HS-27A (cell line): ENCODE data around the gene NCOA1.
"Not testable (repeated sequence)": the region's sequence is repeated elsewhere in the genome, so short reads cannot be mapped to it uniquely, and the experiment has no call there.

Experiments
- DNase-seq: peaks from one replicate; pipeline ENCODE4 v3.0.0-alpha.2; 2012; ENCODE audit warnings: low read depth, missing footprints

The NCOA1 gene

DNA sequence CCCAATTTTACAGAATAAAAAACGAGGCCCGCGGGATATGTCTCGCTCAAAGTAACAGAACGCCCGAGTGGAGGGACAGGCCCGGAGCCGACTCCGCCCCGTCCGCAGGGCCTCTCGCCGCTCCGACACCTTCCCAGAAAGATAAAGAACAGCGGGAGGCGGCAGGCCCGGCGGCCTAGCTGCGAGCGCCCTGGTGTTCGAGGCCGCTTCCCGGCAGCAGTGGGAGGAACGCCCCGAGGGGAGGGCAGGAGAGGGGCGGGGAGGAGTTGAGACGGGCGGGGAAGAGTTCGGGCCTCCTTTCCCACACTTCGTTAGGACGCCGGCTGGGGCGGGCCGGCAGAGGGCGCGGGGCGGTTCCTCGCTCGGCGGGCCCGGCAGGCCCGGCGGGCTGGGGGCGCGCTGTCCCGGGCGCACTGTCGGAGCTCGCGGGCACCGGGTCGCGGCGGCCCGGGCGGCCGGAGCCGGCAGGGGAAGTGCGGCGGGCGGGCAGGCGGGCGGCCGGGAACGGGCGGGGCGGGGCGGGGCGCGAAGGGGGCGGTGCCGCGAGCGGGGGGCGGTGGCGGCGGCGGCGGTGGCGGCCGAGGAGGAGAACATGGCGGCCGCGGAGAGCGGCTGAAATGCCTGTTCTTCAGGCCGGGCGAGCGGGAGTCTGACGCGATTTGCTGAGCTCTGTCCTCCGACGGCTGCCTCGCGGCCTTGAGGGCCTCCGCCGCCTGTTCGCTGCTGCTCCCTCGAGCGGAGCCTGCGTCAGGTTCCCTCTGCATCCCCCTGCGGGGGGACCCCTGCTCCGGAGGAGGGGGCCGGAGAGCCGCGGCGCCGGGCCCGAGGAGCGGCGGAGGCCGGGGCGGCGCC lies at the start of gene NCOA1:
Gene NCOA1, plus strand, starts transcription at position 565 of the 852 bp plus-strand sequence. CDS start 167,424 bp downstream, outside the sequence.
- peak; percentile 69 for DNase-seq

GRCh38 chr2:24448797-24449196 lies 42.3 kb upstream of the NCOA1 start:
- no peak for DNase-seq

DNA sequence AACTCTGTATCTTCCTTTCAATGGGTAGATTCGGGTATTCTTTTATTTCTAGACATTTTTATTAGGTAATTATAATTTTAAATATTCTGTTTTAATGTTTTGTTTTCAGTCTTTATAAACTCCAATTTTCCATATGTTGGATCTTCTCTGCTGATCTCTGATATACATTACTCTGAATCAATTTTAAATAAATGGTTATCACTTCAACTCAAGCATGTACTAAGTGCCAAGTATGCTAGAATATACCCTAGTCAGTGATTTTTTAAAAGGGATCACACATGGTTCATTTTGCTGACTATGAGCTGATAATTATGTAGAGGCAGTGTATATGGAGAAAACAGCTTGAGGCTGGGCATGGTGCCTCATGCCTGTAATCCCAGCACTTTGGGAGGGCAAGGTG lies 41.7 kb upstream of the NCOA1 start:
- DNase-seq, result no peak

- DNase-seq, result no peak
Observed at GRCh38 chr2:24451805-24452501, 39.1 kb upstream of the NCOA1 start.

DNA sequence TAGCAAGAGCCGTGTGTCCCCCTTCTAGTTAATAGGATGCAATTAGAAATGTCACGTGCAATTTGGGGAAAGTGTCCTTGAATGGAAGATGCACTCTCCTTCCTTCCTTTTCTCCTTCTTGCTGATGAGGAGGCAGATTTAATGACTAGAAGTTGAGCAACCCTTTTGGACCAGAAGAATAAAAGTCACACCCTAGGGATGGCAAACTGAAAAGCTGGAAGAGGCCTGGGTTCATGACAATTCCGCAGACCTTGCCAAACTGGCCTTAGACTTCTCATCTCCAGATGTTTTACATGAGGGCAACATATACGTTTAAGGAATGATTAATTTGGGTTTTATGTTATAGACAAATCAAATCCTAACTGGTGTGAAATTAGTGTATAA lies 38.6 kb upstream of the NCOA1 start:
- DNase-seq, result no peak

GRCh38 chr2:24453379-24454073 lies 37.5 kb upstream of the NCOA1 start:
- DNase-seq, result no peak

GRCh38 chr2:24454294-24454693 lies 36.8 kb upstream of the NCOA1 start:
- DNase-seq, result no peak

GRCh38 chr2:24456599-24457556 lies 34.2 kb upstream of the NCOA1 start:
- peak; percentile 17 for DNase-seq

- DNase-seq, result no peak
Observed at GRCh38 chr2:24457696-24458386, 33.2 kb upstream of the NCOA1 start.

GRCh38 chr2:24459224-24460161 lies 31.6 kb upstream of the NCOA1 start:
- no peak for DNase-seq

DNA sequence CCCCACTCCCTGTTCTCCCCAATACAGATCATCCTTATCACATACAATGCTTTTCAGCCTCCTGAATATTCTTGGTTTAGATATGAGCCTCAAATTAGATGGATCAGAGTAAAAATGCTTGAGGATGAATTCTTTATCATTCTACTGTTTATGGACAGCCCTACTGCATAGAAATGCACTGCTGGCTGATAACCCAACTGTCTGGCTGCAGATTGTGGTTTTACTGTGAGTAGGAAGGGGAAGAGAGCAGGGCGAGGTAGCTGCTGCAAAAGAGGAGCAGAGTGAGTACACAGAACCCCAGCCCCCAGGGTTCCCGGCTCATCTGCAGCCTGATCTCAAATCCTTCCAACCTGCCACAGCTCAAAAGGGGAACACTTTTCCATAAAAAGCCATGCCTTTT lies 29.4 kb upstream of the NCOA1 start:
- DNase-seq, result no peak

GRCh38 chr2:24463271-24463670 lies 27.8 kb upstream of the NCOA1 start:
- no peak for DNase-seq

DNA sequence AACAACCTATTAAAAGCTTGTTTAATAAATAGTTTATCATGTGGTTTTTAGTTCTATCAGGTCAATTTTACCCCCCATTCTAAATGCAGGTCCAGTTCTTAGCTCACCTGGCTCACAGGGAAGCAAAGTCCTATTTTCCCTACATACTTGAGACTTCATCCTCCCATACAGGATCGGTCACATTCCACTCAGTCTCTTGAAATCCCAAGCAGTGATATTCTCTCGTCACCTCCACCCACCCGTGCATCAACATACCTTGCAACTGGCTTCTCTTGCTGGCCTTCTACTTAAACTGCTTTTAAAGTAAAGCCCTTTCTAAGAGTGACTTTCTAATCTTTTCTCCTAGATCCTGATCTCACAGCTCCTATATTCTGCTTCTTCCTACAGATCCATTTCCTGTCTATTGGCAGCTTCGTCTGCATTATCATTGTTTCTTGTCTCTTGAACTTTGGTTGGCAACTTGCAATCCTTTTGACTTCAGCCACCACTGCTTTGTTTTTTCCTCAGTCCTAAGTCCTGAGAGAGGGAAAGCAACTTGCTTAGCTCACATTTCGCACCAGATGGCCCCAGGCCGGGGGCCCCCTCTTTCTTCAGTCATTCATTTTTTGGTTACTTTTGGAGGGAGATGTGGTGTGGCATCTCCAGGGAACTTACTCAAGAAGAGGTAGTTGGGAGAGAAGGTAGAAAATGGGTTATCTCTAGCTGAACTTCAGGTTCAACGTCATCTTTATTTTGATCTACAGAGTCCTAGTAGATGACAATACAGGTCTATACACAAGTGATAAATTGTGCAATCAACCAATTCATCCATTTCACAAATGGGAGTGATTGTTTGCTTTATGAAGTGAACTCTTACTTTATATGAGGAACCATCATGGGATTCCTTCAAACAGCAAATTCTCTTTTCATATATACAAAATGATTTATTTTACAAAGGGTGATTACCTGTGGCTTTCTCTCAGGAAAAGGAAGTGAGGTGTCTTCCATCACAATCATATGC lies 23.9 kb upstream of the NCOA1 start:
- DNase-seq, result no peak

GRCh38 chr2:24468453-24468852 lies 22.6 kb upstream of the NCOA1 start:
- not testable (repeated sequence) for DNase-seq

DNA sequence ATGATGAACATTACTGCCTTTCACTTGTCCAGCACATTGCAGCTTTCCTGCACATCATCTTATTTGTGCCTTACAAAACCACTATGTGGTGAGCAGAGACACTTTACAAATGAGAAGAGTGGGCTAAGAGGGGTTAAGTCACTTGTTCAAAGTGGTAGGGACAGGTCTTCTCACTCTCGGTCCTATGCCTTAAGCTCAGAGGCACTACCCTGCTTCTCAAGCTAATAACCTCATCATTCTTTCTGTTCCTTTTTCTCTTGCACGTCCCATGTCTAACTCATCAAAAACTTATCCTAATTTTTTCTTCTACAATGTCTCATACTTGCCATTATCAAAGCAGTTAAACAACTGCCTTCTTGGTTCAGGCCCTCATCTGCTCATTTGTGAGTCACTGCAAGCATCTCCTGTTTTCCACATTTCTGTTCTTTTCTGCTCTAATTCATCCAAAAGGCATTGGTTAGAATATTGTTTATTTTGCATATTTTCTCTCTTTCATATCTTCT lies 21.9 kb upstream of the NCOA1 start:
- no peak for DNase-seq

GRCh38 chr2:24471662-24472061 lies 19.4 kb upstream of the NCOA1 start:
- DNase-seq, result no peak

GRCh38 chr2:24472416-24472815 lies 18.6 kb upstream of the NCOA1 start:
- no peak for DNase-seq

DNA sequence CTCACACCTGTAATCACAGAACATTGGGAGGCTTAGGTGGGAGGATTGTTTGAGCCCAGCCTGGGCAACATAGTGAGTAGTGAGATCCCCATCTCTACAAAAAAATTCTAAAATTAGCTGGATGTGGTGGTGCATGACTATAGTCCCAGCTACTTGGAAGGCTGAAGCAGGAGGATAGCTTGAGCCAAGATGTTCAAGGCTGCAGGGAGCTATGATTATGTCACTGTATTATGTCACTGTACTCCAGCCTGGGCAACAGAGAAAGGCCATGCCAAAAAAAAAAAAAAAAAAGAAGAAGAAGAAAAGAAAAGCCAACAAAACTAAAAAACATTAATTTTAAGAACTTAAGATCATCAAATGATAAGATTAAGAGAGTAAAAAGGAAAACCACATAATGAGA lies 17.4 kb upstream of the NCOA1 start:
- DNase-seq, result no peak
